Measurements from ENCODE around the gene RPL35. TPM values are rescaled to one million over a fixed set of nuclear protein-coding genes. Genes with fewer than 3 reads are reported as not detected.
A peak's percentile ranks its signal among the peaks of the same experiment; 100 is the strongest.
"Not testable (repeated sequence)": the region's sequence is repeated elsewhere in the genome, so short reads cannot be mapped to it uniquely, and the experiment has no call there.

Gene RPL35
- total RNA-seq, 4 donors from 2014 or later = 1,125 to 3,077 (median 1,901) TPM

DNA sequence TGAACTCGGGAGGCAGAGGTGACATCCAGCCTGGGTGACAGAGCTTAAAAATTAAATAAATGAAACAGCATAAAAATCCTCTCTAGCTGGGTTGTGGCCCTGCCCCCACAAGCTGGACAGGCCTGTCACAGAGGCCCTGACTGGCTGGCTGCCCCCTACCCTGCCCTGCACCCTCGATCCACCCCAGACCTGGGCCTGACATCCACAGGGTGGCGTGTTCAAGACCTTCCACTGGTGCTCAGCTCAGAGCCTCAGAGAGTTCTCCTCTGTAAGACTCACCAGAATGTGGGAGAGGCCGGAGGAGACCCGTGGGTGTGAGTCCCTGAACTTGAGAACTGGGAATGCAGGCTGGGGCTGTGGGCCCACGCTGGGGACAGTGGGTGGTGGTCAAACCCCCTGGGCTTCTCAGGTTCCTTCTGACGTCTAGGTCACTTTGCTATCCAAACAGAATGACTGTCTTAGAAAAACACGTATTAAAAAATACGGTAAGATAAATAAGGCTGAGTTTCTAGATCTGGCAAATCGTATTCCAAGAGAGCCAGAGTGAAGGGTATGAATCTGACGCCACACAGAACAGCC, 18.2 kb downstream of the RPL35 start:
- Histone ChIP-seq H3K4me1 (peaks cover 0 to 12% (median 4%) of the 10 kb centered on the region in 4 donors), H3K9me3 (no peaks in the 10 kb centered on the region), H3K36me3 (no peaks in the 10 kb centered on the region), H3K27ac (replicated peaks in 1 of 4) (no peak overlapping the region), H3K27me3 (no peaks in the 10 kb centered on the region), H3K4me3 (no peak overlapping the region)
- intact Hi-C loops (cut with DNase I) = no loop called here
- TF ChIP-seq POLR2A (IDR thresholded peaks at IDR 0.05; ENCODE audit: low read depth) (no peak), POLR2AphosphoS5 (IDR thresholded peaks at IDR 0.05) (no peak)
- TF ChIP-seq, protein P1, sequence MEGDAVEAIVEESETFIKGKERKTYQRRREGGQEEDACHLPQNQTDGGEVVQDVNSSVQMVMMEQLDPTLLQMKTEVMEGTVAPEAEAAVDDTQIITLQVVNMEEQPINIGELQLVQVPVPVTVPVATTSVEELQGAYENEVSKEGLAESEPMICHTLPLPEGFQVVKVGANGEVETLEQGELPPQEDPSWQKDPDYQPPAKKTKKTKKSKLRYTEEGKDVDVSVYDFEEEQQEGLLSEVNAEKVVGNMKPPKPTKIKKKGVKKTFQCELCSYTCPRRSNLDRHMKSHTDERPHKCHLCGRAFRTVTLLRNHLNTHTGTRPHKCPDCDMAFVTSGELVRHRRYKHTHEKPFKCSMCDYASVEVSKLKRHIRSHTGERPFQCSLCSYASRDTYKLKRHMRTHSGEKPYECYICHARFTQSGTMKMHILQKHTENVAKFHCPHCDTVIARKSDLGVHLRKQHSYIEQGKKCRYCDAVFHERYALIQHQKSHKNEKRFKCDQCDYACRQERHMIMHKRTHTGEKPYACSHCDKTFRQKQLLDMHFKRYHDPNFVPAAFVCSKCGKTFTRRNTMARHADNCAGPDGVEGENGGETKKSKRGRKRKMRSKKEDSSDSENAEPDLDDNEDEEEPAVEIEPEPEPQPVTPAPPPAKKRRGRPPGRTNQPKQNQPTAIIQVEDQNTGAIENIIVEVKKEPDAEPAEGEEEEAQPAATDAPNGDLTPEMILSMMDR (IDR thresholded peaks at IDR 0.05) = no peak
- no peak for DNase-seq (ENCODE audit: extremely low spot score)
- 93% methylated on average over 9 of the region's 11 CpGs for WGBS

DNA sequence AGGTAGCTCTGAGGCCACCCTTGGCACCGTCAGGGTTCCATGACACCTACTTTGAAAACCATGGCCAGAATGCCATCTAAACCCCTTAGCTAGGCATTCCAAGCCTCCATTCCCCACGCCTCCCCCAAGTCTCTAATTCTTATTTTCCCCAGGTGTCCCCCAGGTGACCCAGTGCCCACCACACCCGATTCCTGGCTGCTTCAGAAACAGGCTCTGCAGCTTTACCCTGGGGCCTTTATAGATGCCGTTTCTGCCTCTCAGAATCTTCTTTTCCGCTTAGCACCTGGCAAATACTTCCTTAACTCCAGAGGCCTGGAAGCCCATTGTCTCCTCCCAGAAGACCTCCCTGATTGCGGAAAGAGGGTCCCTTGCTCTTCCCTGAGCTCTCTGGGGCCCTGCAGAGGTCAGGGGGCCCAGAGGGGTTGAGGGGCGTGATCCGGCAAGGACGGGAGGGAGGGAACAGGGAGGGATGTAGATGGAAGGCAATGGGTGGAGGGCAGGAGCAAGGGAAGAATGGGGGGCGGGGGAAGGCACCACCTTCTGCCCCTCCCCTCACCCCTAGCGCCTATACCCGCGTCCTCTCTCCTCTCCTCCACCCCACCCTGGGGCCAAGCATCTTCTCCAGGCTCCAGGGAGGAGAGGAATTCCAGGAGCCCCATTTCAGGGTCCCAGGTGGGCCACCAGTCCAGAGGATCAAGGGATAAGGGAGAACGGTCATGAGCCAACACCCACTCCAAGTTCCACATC, 20.5 kb downstream of the RPL35 start:
- 87% methylated on average over 14 of the region's 14 CpGs for WGBS

DNA sequence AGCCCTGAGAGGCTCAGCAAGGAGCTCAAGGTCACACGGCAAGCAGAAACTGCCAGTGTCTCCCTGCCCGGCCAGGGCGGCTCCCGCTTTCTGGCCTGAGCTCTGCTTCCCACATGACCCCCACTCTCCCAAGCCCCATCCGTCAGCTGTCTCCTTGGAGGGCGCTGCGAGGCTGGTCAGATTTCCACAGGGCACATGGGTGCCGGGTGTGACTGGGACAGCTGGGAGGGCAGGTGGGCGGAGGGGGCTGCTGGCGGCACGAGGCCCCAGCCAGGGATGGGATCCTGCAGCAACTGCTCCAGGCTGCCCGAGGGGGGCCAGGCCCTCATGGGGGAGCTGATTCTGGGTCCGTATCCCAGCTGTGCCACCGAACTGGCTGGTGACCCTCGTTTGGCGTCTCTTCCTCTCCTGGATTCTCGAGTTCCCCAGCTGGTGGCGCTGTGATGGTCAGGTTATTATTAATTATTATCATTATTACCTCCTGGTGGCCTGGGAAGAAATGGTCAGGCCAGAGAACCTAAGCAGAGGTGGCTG, 21.4 kb downstream of the RPL35 start:
- H3K4me1 ChIP-seq = peaks cover 8 to 22% (median 16%) of the 10 kb centered on the region in 4 donors
- TF ChIP-seq EP300 (IDR thresholded peaks at IDR 0.05) (no peak), POLR2AphosphoS5 (IDR thresholded peaks at IDR 0.05) (no peak), POLR2A (IDR thresholded peaks at IDR 0.05; ENCODE audit: low read depth) (no peak)
- TF ChIP-seq, protein P1 (IDR thresholded peaks at IDR 0.05) = peak in 1 of 3 experiments; percentile 31
- no peaks in the 10 kb centered on the region for H3K9me3 ChIP-seq
- no peak for DNase-seq (ENCODE audit: extremely low spot score)
- 83% methylated on average over 16 of the region's 18 CpGs for WGBS
- H3K36me3 ChIP-seq = no peaks in the 10 kb centered on the region
- H3K4me3 ChIP-seq = no peak overlapping the region
- no peak overlapping the region for H3K27ac ChIP-seq (replicated peaks in 1 of 4)
- no peaks in the 10 kb centered on the region for H3K27me3 ChIP-seq
- intact Hi-C loops (cut with DNase I) = no loop called here

More for the DNA sequence above, 20.5 kb downstream of the RPL35 start:
- no peak for DNase-seq (ENCODE audit: extremely low spot score)
- intact Hi-C loops (cut with DNase I) = no loop called here
- no peak overlapping the region for H3K4me3 ChIP-seq
- no peaks in the 10 kb centered on the region for H3K9me3 ChIP-seq
- no peak overlapping the region for H3K27ac ChIP-seq (replicated peaks in 1 of 4)
- no peaks in the 10 kb centered on the region for H3K27me3 ChIP-seq
- peaks cover 0 to 13% (median 7%) of the 10 kb centered on the region in 4 donors for H3K4me1 ChIP-seq
- TF ChIP-seq, protein P1 (IDR thresholded peaks at IDR 0.05) = no peak
- TF ChIP-seq POLR2A (IDR thresholded peaks at IDR 0.05; ENCODE audit: low read depth) (no peak), POLR2AphosphoS5 (IDR thresholded peaks at IDR 0.05) (no peak), EP300 (IDR thresholded peaks at IDR 0.05) (no peak)
- H3K36me3 ChIP-seq = no peaks in the 10 kb centered on the region

- WGBS = 51% methylated on average over 8 of the region's 12 CpGs
- TF ChIP-seq EP300 (IDR thresholded peaks at IDR 0.05) = no peak
- no peak for TF ChIP-seq POLR2AphosphoS5 (IDR thresholded peaks at IDR 0.05)
- TF ChIP-seq, protein P1 (IDR thresholded peaks at IDR 0.05) = peak in 2 of 3 experiments; percentile 26 to 53
- no peak for TF ChIP-seq POLR2A (IDR thresholded peaks at IDR 0.05; ENCODE audit: low read depth)
- Histone ChIP-seq H3K36me3 (no peaks in the 10 kb centered on the region), H3K27ac (replicated peaks in 1 of 4) (no peak overlapping the region), H3K4me3 (no peak overlapping the region), H3K27me3 (no peaks in the 10 kb centered on the region), H3K4me1 (peaks cover 14 to 28% (median 22%) of the 10 kb centered on the region in 4 donors), H3K9me3 (no peaks in the 10 kb centered on the region)
- intact Hi-C loops (cut with DNase I) = no loop called here
- DNase-seq (ENCODE audit: extremely low spot score) = no peak
Measured at GRCh38 chr9:124839612-124840299, 22.0 kb downstream of the RPL35 start.

- intact Hi-C loops (cut with DNase I); H3K9me3 ChIP-seq; H3K36me3 ChIP-seq; H3K27me3 ChIP-seq; H3K27ac ChIP-seq (replicated peaks in 1 of 4); DNase-seq (ENCODE audit: extremely low spot score): not testable (repeated sequence)
- Histone ChIP-seq H3K4me1 (peaks cover 20 to 37% (median 32%) of the 10 kb centered on the region in 4 donors), H3K4me3 (peak overlapping the region; percentile 31 to 48 (median 36))
- 72% methylated on average over 30 of the region's 52 CpGs for WGBS
Measured at GRCh38 chr9:124838567-124839275, 23.0 kb downstream of the RPL35 start.

GRCh38 chr9:124838132-124838531, 23.6 kb downstream of the RPL35 start:
- peaks cover 21 to 40% (median 35%) of the 10 kb centered on the region in 4 donors for H3K4me1 ChIP-seq
- intact Hi-C loops (cut with DNase I); H3K9me3 ChIP-seq; H3K36me3 ChIP-seq; DNase-seq (ENCODE audit: extremely low spot score); H3K27ac ChIP-seq (replicated peaks in 1 of 4); H3K4me3 ChIP-seq; H3K27me3 ChIP-seq: not testable (repeated sequence)
- 77% methylated on average over 5 of the region's 5 CpGs for WGBS
